ENCODE results near the gene SERBP1.

SERBP1 gene

GRCh38 chr1:67376381-67376780 lies 53.8 kb downstream of the SERBP1 start:
- H3K4me3 ChIP-seq (ENCODE audit: low read depth, low read length) = no peak overlapping the region
- no peak for TF ChIP-seq CTCF (IDR thresholded peaks at IDR 0.05; ENCODE audit: borderline replicate concordance, insufficient read depth, low read depth, low read length)

- H3K4me3 ChIP-seq (ENCODE audit: low read depth, low read length) = no peak overlapping the region
Observed at GRCh38 chr1:67372898-67373297, 57.3 kb downstream of the SERBP1 start.

GRCh38 chr1:67372136-67372535 lies 58.1 kb downstream of the SERBP1 start:
- H3K4me3 ChIP-seq (ENCODE audit: low read depth, low read length) = no peak overlapping the region
- no peak for TF ChIP-seq CTCF (IDR thresholded peaks at IDR 0.05; ENCODE audit: borderline replicate concordance, insufficient read depth, low read depth, low read length)

More at GRCh38 chr1:67372898-67373297, 57.3 kb downstream of the SERBP1 start:
- no peak for TF ChIP-seq CTCF (IDR thresholded peaks at IDR 0.05; ENCODE audit: borderline replicate concordance, insufficient read depth, low read depth, low read length)

GRCh38 chr1:67371681-67372080 lies 58.5 kb downstream of the SERBP1 start:
- no peak overlapping the region for H3K4me3 ChIP-seq (ENCODE audit: low read depth, low read length)
- TF ChIP-seq CTCF (IDR thresholded peaks at IDR 0.05; ENCODE audit: borderline replicate concordance, insufficient read depth, low read depth, low read length) = no peak

GRCh38 chr1:67371043-67371442 lies 59.2 kb downstream of the SERBP1 start:
- no peak for TF ChIP-seq CTCF (IDR thresholded peaks at IDR 0.05; ENCODE audit: borderline replicate concordance, insufficient read depth, low read depth, low read length)
- no peak overlapping the region for H3K4me3 ChIP-seq (ENCODE audit: low read depth, low read length)

GRCh38 chr1:67368046-67368514 lies 62.1 kb downstream of the SERBP1 start:
- TF ChIP-seq CTCF (IDR thresholded peaks at IDR 0.05; ENCODE audit: borderline replicate concordance, insufficient read depth, low read depth, low read length) = no peak
- no peak overlapping the region for H3K4me3 ChIP-seq (ENCODE audit: low read depth, low read length)

GRCh38 chr1:67367370-67368045 lies 62.7 kb downstream of the SERBP1 start:
- TF ChIP-seq CTCF (IDR thresholded peaks at IDR 0.05; ENCODE audit: borderline replicate concordance, insufficient read depth, low read depth, low read length) = no peak
- H3K4me3 ChIP-seq (ENCODE audit: low read depth, low read length) = no peak overlapping the region

All from GM12875 (cell line).